ENCODE results near the gene NAALADL1.
"Not testable (repeated sequence)": the region's sequence is repeated elsewhere in the genome, so short reads cannot be mapped to it uniquely, and the experiment has no call there.

The NAALADL1 gene

GRCh38 chr11:65013130-65013887 lies 45.0 kb downstream of the NAALADL1 start:
- TF ChIP-seq CTCF (IDR thresholded peaks at IDR 0.05; ENCODE audit: extremely low read depth, missing control alignments), result peak; percentile 77
- peak; percentile 95 for DNase-seq (ENCODE audit: low spot score)

GRCh38 chr11:65008873-65009272 lies 49.5 kb downstream of the NAALADL1 start:
- DNase-seq (ENCODE audit: low spot score), result no peak
- TF ChIP-seq CTCF (IDR thresholded peaks at IDR 0.05; ENCODE audit: extremely low read depth, missing control alignments), result no peak

- no peak for DNase-seq (ENCODE audit: low spot score)
- no peak for TF ChIP-seq CTCF (IDR thresholded peaks at IDR 0.05; ENCODE audit: extremely low read depth, missing control alignments)
These were observed 50.3 kb downstream of the NAALADL1 start for GRCh38 chr11:65008016-65008415.

GRCh38 chr11:65003968-65004367 lies 54.4 kb downstream of the NAALADL1 start:
- DNase-seq (ENCODE audit: low spot score), result not testable (repeated sequence)

GRCh38 chr11:65003282-65003681 lies 55.1 kb downstream of the NAALADL1 start:
- TF ChIP-seq CTCF (IDR thresholded peaks at IDR 0.05; ENCODE audit: extremely low read depth, missing control alignments), result no peak
- no peak for DNase-seq (ENCODE audit: low spot score)

- TF ChIP-seq CTCF (IDR thresholded peaks at IDR 0.05; ENCODE audit: extremely low read depth, missing control alignments), result no peak
- no peak for DNase-seq (ENCODE audit: low spot score)
These were observed 55.6 kb downstream of the NAALADL1 start for GRCh38 chr11:65002706-65003105.

- DNase-seq (ENCODE audit: low spot score), result no peak
- TF ChIP-seq CTCF (IDR thresholded peaks at IDR 0.05; ENCODE audit: extremely low read depth, missing control alignments), result no peak
These were observed 58.9 kb downstream of the NAALADL1 start for GRCh38 chr11:64999478-64999877.

Measured in GM20000 (cell line).